Renal pelvis (tissue), 4 donors: ENCODE measurements around the gene INO80E. TPM values are rescaled to one million over a fixed set of nuclear protein-coding genes. Genes with fewer than 3 reads are reported as not detected.

Experiments
- DNase-seq: peaks from one replicate; pipeline ENCODE4 v3.0.0-alpha.2; 2013
- polyA plus RNA-seq, 3 donors: library from polyadenylated mRNA; unstranded; fragments of 120-200 nt; gene quantifications; one replicate each; pipeline ENCODE4 v1.2.1, GENCODE V29; 2013; ENCODE audit not compliant: insufficient read length in 3 of 3

INO80E gene
- polyA plus RNA-seq, 3 donors, result 52.3 to 64.9 (median 56.6) TPM

GRCh38 chr16:29973384-29974246, 22.4 kb upstream of the INO80E start, which contains the start of gene TAOK2:
Gene TAOK2 (plus strand): TSS chr16:29973868. CDS start chr16:29977773, 3,905 bp downstream.
- peak; percentile 99 for DNase-seq

GRCh38 chr16:29974291-29975133, 21.5 kb upstream of the INO80E start:
- no peak for DNase-seq

- no peak for DNase-seq
Measured at GRCh38 chr16:29975134-29975538, 20.9 kb upstream of the INO80E start.

- no peak for DNase-seq
Measured at GRCh38 chr16:29975811-29976511, 20.1 kb upstream of the INO80E start.

GRCh38 chr16:29977063-29977825, 18.8 kb upstream of the INO80E start:
- no peak for DNase-seq

GRCh38 chr16:29978081-29978480, 18.0 kb upstream of the INO80E start:
- no peak for DNase-seq

GRCh38 chr16:29978564-29979270, 17.3 kb upstream of the INO80E start:
- DNase-seq, result no peak

- DNase-seq, result no peak
Measured at GRCh38 chr16:29982560-29983419, 13.3 kb upstream of the INO80E start.

GRCh38 chr16:29983420-29984136, 12.5 kb upstream of the INO80E start:
- no peak for DNase-seq

GRCh38 chr16:29984137-29984763, 11.8 kb upstream of the INO80E start:
- DNase-seq, result no peak

- DNase-seq, result no peak
Measured at GRCh38 chr16:29984764-29985147, 11.3 kb upstream of the INO80E start.

GRCh38 chr16:29985271-29985811, 10.7 kb upstream of the INO80E start:
- no peak for DNase-seq

GRCh38 chr16:29986231-29986630, 9.8 kb upstream of the INO80E start:
- no peak for DNase-seq

- no peak for DNase-seq
Measured at GRCh38 chr16:29986931-29987330, 9.1 kb upstream of the INO80E start.

- DNase-seq, result no peak
Measured at GRCh38 chr16:29987371-29988085, 8.5 kb upstream of the INO80E start.

GRCh38 chr16:29988346-29989075, 7.5 kb upstream of the INO80E start:
- DNase-seq, result no peak
